ENCODE data around the gene DHX57. TPM values are rescaled to one million over a fixed set of nuclear protein-coding genes. Genes with fewer than 3 reads are reported as not detected.

The DHX57 gene
- total RNA-seq, 1 donor from 2014 or later: 18.6 TPM

DNA sequence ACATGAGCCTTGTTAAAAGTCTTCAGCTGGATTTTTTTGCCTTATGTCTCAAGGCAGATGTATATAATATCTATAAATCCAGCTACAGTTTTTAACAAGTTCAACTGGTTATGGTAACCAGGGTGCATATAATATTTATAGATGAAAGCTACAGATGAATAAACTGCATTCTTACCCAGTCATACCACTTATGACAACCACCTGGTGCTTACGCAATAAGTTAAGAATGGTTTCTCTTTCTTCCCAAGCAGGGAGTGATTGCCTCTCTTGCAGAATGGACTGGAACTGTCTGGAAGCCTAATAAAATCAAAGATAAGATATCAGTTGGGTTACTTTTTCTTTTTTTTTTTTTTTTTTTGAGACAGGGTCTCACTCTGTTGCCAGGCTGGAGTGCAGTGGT is 19.6 kb downstream of the DHX57 start:
- DNase-seq (ENCODE audit: low read depth) (no peak), FAIRE-seq (no peak)
- peaks cover 48% of the 10 kb centered on the region for H3K36me3 ChIP-seq (ENCODE audit: insufficient read depth, low read length)

DNA sequence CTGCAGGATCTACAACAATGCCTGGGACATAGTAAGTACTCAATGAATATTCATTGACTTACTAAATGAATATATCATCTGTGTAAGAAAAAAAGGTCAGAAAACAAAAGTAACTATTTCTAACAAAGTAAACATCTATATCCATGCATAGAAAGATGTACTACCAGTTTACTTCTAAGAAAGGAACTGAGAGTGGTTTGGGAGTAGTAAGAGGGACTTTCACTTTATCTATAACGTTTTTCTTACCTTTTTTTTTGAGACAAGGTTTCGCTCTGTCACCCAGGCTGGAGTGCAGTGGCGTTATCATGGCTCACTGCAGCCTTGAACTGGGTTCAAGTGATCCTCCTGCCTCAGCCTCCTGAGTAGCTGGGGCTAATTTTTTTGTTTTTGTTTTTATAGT is 25.7 kb downstream of the DHX57 start:
- H3K9me3 Mint-ChIP-seq (ENCODE audit: unreplicated experiment): no peaks in the 10 kb centered on the region
- Histone ChIP-seq H3K4me2 (ENCODE audit: low read length) (no peak overlapping the region), H3K9ac (ENCODE audit: low read length) (no peak overlapping the region), H3K27me3 (ENCODE audit: insufficient read depth, low read length) (no peaks in the 10 kb centered on the region), H3K79me2 (ENCODE audit: insufficient read depth, low read length) (no peaks in the 10 kb centered on the region), H2AFZ (ENCODE audit: low read depth, low read length) (no peak overlapping the region), H3K4me1 (ENCODE audit: insufficient read depth, low read length) (no peaks in the 10 kb centered on the region), H4K20me1 (ENCODE audit: insufficient read depth, low read length) (no peaks in the 10 kb centered on the region), H3K36me3 (ENCODE audit: insufficient read depth, low read length) (peaks cover 22% of the 10 kb centered on the region), H3K4me3 (ENCODE audit: insufficient read depth, low read depth, low read length) (no peak overlapping the region), H3K27ac (ENCODE audit: low read depth, low read length) (no peak overlapping the region), H3K9me3 (ENCODE audit: insufficient read depth, low read depth, low read length) (no peaks in the 10 kb centered on the region)
- H3K27me3 Mint-ChIP-seq (ENCODE audit: low read depth, unreplicated experiment): no peaks in the 10 kb centered on the region
- peaks cover 14% of the 10 kb centered on the region for H3K36me3 Mint-ChIP-seq (ENCODE audit: low read depth, unreplicated experiment)
- no peak overlapping the region for H3K27ac Mint-ChIP-seq (ENCODE audit: unreplicated experiment)
- TF ChIP-seq EZH2 (IDR thresholded peaks at IDR 0.05; ENCODE audit: insufficient read depth, low read length) (no peak), CTCF (IDR thresholded peaks at IDR 0.05; ENCODE audit: insufficient read depth, low read depth, low read length) (no peak)
- H3K4me1 Mint-ChIP-seq (ENCODE audit: low read depth, unreplicated experiment): no peaks in the 10 kb centered on the region
- no peak overlapping the region for H3K4me3 Mint-ChIP-seq (ENCODE audit: unreplicated experiment)
- DNase-seq (ENCODE audit: low read depth): no peak
- FAIRE-seq: no peak

More for the DNA sequence above, 19.6 kb downstream of the DHX57 start:
- no peaks in the 10 kb centered on the region for H3K4me1 Mint-ChIP-seq (ENCODE audit: low read depth, unreplicated experiment)
- no peak overlapping the region for H3K9ac ChIP-seq (ENCODE audit: low read length)
- no peaks in the 10 kb centered on the region for H3K27me3 ChIP-seq (ENCODE audit: insufficient read depth, low read length)
- H3K4me3 ChIP-seq (ENCODE audit: insufficient read depth, low read depth, low read length): no peak overlapping the region
- no peaks in the 10 kb centered on the region for H3K9me3 Mint-ChIP-seq (ENCODE audit: unreplicated experiment)
- H3K4me3 Mint-ChIP-seq (ENCODE audit: unreplicated experiment): no peak overlapping the region
- no peaks in the 10 kb centered on the region for H4K20me1 ChIP-seq (ENCODE audit: insufficient read depth, low read length)
- no peaks in the 10 kb centered on the region for H3K9me3 ChIP-seq (ENCODE audit: insufficient read depth, low read depth, low read length)
- no peak overlapping the region for H3K27ac Mint-ChIP-seq (ENCODE audit: unreplicated experiment)
- no peak overlapping the region for H3K4me2 ChIP-seq (ENCODE audit: low read length)
- H3K79me2 ChIP-seq (ENCODE audit: insufficient read depth, low read length): no peaks in the 10 kb centered on the region
- no peak for TF ChIP-seq CTCF (IDR thresholded peaks at IDR 0.05; ENCODE audit: insufficient read depth, low read depth, low read length)
- no peak for TF ChIP-seq EZH2 (IDR thresholded peaks at IDR 0.05; ENCODE audit: insufficient read depth, low read length)
- H3K4me1 ChIP-seq (ENCODE audit: insufficient read depth, low read length): no peaks in the 10 kb centered on the region
- H2AFZ ChIP-seq (ENCODE audit: low read depth, low read length): no peak overlapping the region
- peaks cover 9% of the 10 kb centered on the region for H3K36me3 Mint-ChIP-seq (ENCODE audit: low read depth, unreplicated experiment)
- H3K27ac ChIP-seq (ENCODE audit: low read depth, low read length): no peak overlapping the region
- no peaks in the 10 kb centered on the region for H3K27me3 Mint-ChIP-seq (ENCODE audit: low read depth, unreplicated experiment)

DNA sequence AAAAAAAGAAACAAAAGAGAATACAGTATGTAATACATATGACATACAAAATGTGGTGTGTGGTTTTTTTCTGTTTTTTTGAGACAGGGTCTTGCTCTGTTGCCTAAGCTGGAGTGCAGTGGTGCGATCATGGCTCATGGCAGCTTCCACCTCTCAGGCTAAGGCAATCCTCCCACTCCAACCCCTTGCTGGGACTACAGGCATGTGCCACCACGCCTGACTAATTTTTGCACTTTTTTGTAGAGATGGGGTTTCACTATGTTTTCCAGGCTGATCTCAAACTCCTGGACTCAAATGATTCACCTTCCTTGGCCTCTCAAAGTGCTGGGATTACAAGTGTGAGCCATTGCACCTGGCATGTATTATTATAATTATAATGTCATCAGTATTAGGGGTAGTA is 38.9 kb downstream of the DHX57 start:
- no peak overlapping the region for H3K27ac Mint-ChIP-seq (ENCODE audit: unreplicated experiment)
- no peak overlapping the region for H3K4me2 ChIP-seq (ENCODE audit: low read length)
- H3K27ac ChIP-seq (ENCODE audit: low read depth, low read length): no peak overlapping the region
- H3K4me1 Mint-ChIP-seq (ENCODE audit: low read depth, unreplicated experiment): no peaks in the 10 kb centered on the region
- H3K27me3 ChIP-seq (ENCODE audit: insufficient read depth, low read length): no peaks in the 10 kb centered on the region
- no peaks in the 10 kb centered on the region for H3K79me2 ChIP-seq (ENCODE audit: insufficient read depth, low read length)
- H3K36me3 Mint-ChIP-seq (ENCODE audit: low read depth, unreplicated experiment): peaks cover 5% of the 10 kb centered on the region
- H3K9me3 ChIP-seq (ENCODE audit: insufficient read depth, low read depth, low read length): no peaks in the 10 kb centered on the region
- DNase-seq (ENCODE audit: low read depth) (no peak), FAIRE-seq (no peak)
- no peak for TF ChIP-seq EZH2 (IDR thresholded peaks at IDR 0.05; ENCODE audit: insufficient read depth, low read length)
- TF ChIP-seq CTCF (IDR thresholded peaks at IDR 0.05; ENCODE audit: insufficient read depth, low read depth, low read length): no peak
- H3K36me3 ChIP-seq (ENCODE audit: insufficient read depth, low read length): peaks cover 18% of the 10 kb centered on the region
- H3K9me3 Mint-ChIP-seq (ENCODE audit: unreplicated experiment): no peaks in the 10 kb centered on the region
- H3K4me3 ChIP-seq (ENCODE audit: insufficient read depth, low read depth, low read length): no peak overlapping the region
- H4K20me1 ChIP-seq (ENCODE audit: insufficient read depth, low read length): no peaks in the 10 kb centered on the region
- H3K27me3 Mint-ChIP-seq (ENCODE audit: low read depth, unreplicated experiment): no peaks in the 10 kb centered on the region
- H3K4me1 ChIP-seq (ENCODE audit: insufficient read depth, low read length): no peaks in the 10 kb centered on the region
- no peak overlapping the region for H2AFZ ChIP-seq (ENCODE audit: low read depth, low read length)
- H3K4me3 Mint-ChIP-seq (ENCODE audit: unreplicated experiment): no peak overlapping the region
- H3K9ac ChIP-seq (ENCODE audit: low read length): no peak overlapping the region

All from astrocyte (in vitro differentiated cells and primary cell).